Measurements from ENCODE around the gene OR6C3. TPM values are rescaled to one million over a fixed set of nuclear protein-coding genes. Genes with fewer than 3 reads are reported as not detected.

The OR6C3 gene
- total RNA-seq, 3 donors from 2014 or later: not detected

DNA sequence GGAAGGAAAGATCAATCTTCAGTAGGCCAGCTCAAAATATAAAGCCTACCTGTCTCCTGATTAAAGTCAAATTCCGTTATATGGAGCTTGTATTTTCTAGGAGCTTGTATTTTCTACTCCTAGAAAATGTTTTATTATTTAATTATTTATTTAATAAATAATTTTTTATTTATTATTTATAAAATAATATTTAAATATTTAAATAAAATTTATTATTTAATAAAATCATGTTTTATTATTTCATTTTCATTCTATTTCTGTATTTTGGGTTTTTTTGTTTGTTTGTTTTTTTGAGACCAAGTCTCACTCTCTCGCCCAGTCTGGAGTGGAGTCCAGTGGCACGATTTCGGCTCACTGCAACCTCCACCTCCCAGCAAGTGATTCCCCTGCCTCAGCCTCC lies 42.0 kb downstream of the OR6C3 start:
- DNase-seq (ENCODE audit: low spot score in 2 of 2): no peak
- intact Hi-C loops (cut with DNase I; ENCODE audit: low total_unique reads): no loop called here
- no peak overlapping the region for H3K27ac ChIP-seq
- TF ChIP-seq POLR2A (IDR thresholded peaks at IDR 0.05) (no peak), POLR2AphosphoS5 (IDR thresholded peaks at IDR 0.05) (no peak)
- TF ChIP-seq, protein P1, sequence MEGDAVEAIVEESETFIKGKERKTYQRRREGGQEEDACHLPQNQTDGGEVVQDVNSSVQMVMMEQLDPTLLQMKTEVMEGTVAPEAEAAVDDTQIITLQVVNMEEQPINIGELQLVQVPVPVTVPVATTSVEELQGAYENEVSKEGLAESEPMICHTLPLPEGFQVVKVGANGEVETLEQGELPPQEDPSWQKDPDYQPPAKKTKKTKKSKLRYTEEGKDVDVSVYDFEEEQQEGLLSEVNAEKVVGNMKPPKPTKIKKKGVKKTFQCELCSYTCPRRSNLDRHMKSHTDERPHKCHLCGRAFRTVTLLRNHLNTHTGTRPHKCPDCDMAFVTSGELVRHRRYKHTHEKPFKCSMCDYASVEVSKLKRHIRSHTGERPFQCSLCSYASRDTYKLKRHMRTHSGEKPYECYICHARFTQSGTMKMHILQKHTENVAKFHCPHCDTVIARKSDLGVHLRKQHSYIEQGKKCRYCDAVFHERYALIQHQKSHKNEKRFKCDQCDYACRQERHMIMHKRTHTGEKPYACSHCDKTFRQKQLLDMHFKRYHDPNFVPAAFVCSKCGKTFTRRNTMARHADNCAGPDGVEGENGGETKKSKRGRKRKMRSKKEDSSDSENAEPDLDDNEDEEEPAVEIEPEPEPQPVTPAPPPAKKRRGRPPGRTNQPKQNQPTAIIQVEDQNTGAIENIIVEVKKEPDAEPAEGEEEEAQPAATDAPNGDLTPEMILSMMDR (IDR thresholded peaks at IDR 0.05): no peak
- no peaks in the 10 kb centered on the region for H3K36me3 ChIP-seq
- no peaks in the 10 kb centered on the region for H3K27me3 ChIP-seq
- H3K4me1 ChIP-seq: no peaks in the 10 kb centered on the region
- H3K9me3 ChIP-seq: no peaks in the 10 kb centered on the region
- H3K4me3 ChIP-seq: no peak overlapping the region

Other genes starting within 250 kb of the OR6C3 start
- gene OR9K2, start 204.3 kb upstream of the OR6C3 start, total RNA-seq: not detected
- gene OR10A7, start 109.7 kb upstream of the OR6C3 start, total RNA-seq: not detected
- gene OR6C74, start 86.1 kb upstream of the OR6C3 start, total RNA-seq: not detected
- not detected for gene OR6C6, start 34.2 kb upstream of the OR6C3 start, total RNA-seq
- gene OR6C1, start 16.4 kb upstream of the OR6C3 start, total RNA-seq: not detected
- not detected for gene OR6C75, start 32.2 kb downstream of the OR6C3 start, total RNA-seq
- gene OR6C65, start 69.8 kb downstream of the OR6C3 start, total RNA-seq: not detected
- not detected for gene OR6C76, start 95.5 kb downstream of the OR6C3 start, total RNA-seq
- gene OR6C2, start 113.3 kb downstream of the OR6C3 start, total RNA-seq: not detected
- gene OR6C70, start 139.4 kb downstream of the OR6C3 start, total RNA-seq: not detected
- not detected for gene OR6C68, start 161.6 kb downstream of the OR6C3 start, total RNA-seq
- not detected for gene OR6C4, start 218.9 kb downstream of the OR6C3 start, total RNA-seq
- gene OR2AP1, start 241.7 kb downstream of the OR6C3 start, total RNA-seq: not detected

All from breast epithelium (tissue), 4 donors.